ENCODE data around the gene PTGIS. TPM values are rescaled to one million over a fixed set of nuclear protein-coding genes. Genes with fewer than 3 reads are reported as not detected.

Gene PTGIS
- total and polyA plus RNA-seq, 2 donors (not counting 1 experiment from before 2014, with no cell fraction given): not detected

DNA sequence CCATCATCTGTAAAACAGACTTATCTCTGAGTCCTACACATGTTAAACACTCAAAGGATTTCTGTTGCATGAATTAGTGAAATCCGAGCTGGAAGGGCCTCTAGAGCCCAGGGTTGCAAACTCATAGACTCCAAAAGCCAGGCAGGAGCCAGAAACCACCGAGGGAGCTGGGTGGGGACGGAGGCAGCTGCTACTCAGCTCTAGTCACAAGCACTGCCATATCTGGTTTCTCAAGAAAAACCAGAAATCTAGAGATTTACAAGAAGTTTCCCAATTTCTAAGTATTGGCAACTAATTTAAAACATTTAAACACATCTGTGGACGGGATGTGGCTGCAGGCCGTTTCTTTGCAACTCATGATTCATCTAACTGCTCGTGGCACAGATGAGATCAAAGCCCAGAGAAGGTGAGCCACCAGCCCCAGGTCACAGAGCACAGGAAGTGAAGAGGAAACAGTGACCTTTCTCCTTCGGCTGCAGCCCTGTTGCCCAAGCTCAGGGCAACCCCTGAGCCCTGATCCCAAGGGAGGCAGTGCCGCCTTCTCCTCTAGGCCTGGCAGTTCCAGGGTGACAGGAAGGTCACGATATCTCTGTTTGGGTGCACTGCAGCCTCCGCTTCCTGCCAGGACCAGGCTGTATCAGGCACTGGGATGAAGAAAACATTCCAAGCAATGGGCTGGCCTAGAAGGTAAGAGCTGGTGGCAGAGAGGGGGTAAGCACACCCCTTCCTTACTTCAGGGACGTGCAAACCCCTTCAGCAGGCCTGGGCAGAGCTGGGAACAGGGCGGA is 26.4 kb upstream of the PTGIS start:
- CTCF ChIA-PET: no interaction called here
- H3K27ac Mint-ChIP-seq: no peak overlapping the region
- no peak overlapping the region for H3K4me3 Mint-ChIP-seq

More for the DNA sequence above, 26.4 kb upstream of the PTGIS start:
- Histone ChIP-seq H4K20me1 (ENCODE audit: control insufficient read depth, insufficient read depth, low read length, poor library complexity, severe bottlenecking) (no peaks in the 10 kb centered on the region), H2AFZ (ENCODE audit: insufficient read depth, low read depth, low read length, poor library complexity, severe bottlenecking) (no peak overlapping the region), H3K9ac (ENCODE audit: low read length) (no peak overlapping the region), H3K4me2 (replicated peaks; ENCODE audit: low read depth, low read length, poor library complexity, severe bottlenecking) (no peak overlapping the region), H3K27ac (ENCODE audit: low read length in 2 of 2) (no peak overlapping the region), H3K9me3 (ENCODE audit: control extremely low read depth in 1 of 3, control insufficient read depth in 2 of 3, insufficient read depth in 1 of 3, low read length in 2 of 3) (peaks cover 0 to 22% (median 3%) of the 10 kb centered on the region in 3 donors), H3K4me1 (ENCODE audit: control insufficient read depth in 2 of 2, insufficient read depth in 2 of 2, low read length in 2 of 2) (peaks cover 0 to 8% of the 10 kb centered on the region in 2 donors), H3K27me3 (replicated peaks in 1 of 4; ENCODE audit: control extremely low read depth in 1 of 4, control insufficient read depth in 3 of 4, insufficient read depth in 4 of 4, low read length in 3 of 4) (peaks cover 0 to 6% (median 1%) of the 10 kb centered on the region in 4 experiments), H3K4me3 (ENCODE audit: control extremely low read depth in 1 of 5, extremely low read depth in 1 of 5, insufficient read depth in 1 of 5, low read depth in 2 of 5, low read length in 4 of 5) (no peak overlapping the region), H3K36me3 (replicated peaks in 1 of 2; ENCODE audit: control extremely low read depth in 1 of 2, control insufficient read depth in 1 of 2, extremely low read depth in 1 of 2, insufficient read depth in 2 of 2, low read length in 1 of 2) (no peaks in the 10 kb centered on the region), H3K79me2 (ENCODE audit: control insufficient read depth, insufficient read depth, low read length) (no peaks in the 10 kb centered on the region)
- POLR2A ChIA-PET: no interaction called here
- intact Hi-C loops (cut with micrococcal nuclease): no loop called here
- 83% methylated on average over 11 of the region's 12 CpGs for WGBS (ENCODE audit: insufficient coverage)
- no peak for DNase-seq
- no peak for ATAC-seq (ENCODE audit: low read depth)
- Mint-ChIP-seq H3K27me3 (peaks cover 20% of the 10 kb centered on the region), H3K9me3 (ENCODE audit: insufficient read depth) (no peaks in the 10 kb centered on the region), H3K4me1 (peaks cover 12% of the 10 kb centered on the region)
- no peak for TF ChIP-seq EZH2 (IDR thresholded peaks at IDR 0.05; ENCODE audit: borderline replicate concordance, insufficient read depth, low read depth, low read length, poor library complexity, severe bottlenecking)
- no peak for TF ChIP-seq CTCF (IDR thresholded peaks at IDR 0.05)
